ENCODE measurements around the gene SOX13.

The SOX13 gene

GRCh38 chr1:204130178-204130577 lies 57.3 kb downstream of the SOX13 start:
- H3K4me1 ChIP-seq: peaks cover 15% of the 10 kb centered on the region
- no peaks in the 10 kb centered on the region for H3K27me3 ChIP-seq (ENCODE audit: low read depth)
- peaks cover 8% of the 10 kb centered on the region for H3K36me3 ChIP-seq (replicated peaks)
- in situ Hi-C loops (cut with MboI; ENCODE audit: low sequenced_read_pairs): loop anchor here (25.0 kb wide), 1 partner anchor 618 kb away; no protein-coding TSS in a partner anchor
- H3K4me3 ChIP-seq: no peak overlapping the region
- no peaks in the 10 kb centered on the region for H3K9me3 ChIP-seq
- peak in 1 of 2 experiments; percentile 23 for DNase-seq (ENCODE audit: low spot score in 2 of 2)

- no peaks in the 10 kb centered on the region for H3K9me3 ChIP-seq
- H3K36me3 ChIP-seq (replicated peaks): peaks cover 4% of the 10 kb centered on the region
- H3K4me3 ChIP-seq: no peak overlapping the region
- in situ Hi-C loops (cut with MboI; ENCODE audit: low sequenced_read_pairs): loop anchor here (25.0 kb wide), 1 partner anchor 619 kb away; no protein-coding TSS in a partner anchor
- H3K27me3 ChIP-seq (ENCODE audit: low read depth): no peaks in the 10 kb centered on the region
- peak in 1 of 2 experiments; percentile 49 for DNase-seq (ENCODE audit: low spot score in 2 of 2)
- peaks cover 15% of the 10 kb centered on the region for H3K4me1 ChIP-seq
These were observed 58.3 kb downstream of the SOX13 start for GRCh38 chr1:204130981-204131892.

- Histone ChIP-seq H3K4me3 (no peak overlapping the region), H3K27me3 (ENCODE audit: low read depth) (no peaks in the 10 kb centered on the region), H3K36me3 (replicated peaks) (no peaks in the 10 kb centered on the region; the same call in 1 of the 2 replicates), H3K4me1 (peaks cover 15% of the 10 kb centered on the region), H3K9me3 (no peaks in the 10 kb centered on the region)
- in situ Hi-C loops (cut with MboI; ENCODE audit: low sequenced_read_pairs): loop anchor here (25.0 kb wide), 1 partner anchor 620 kb away; no protein-coding TSS in a partner anchor
- DNase-seq (ENCODE audit: low spot score in 2 of 2): no peak
These were observed 59.1 kb downstream of the SOX13 start for GRCh38 chr1:204131978-204132377.

GRCh38 chr1:204132718-204133117 lies 59.8 kb downstream of the SOX13 start:
- in situ Hi-C loops (cut with MboI; ENCODE audit: low sequenced_read_pairs): loop anchor here (25.0 kb wide), 1 partner anchor 620 kb away; no protein-coding TSS in a partner anchor
- H3K4me1 ChIP-seq: peaks cover 15% of the 10 kb centered on the region

GRCh38 chr1:204134103-204134502 lies 61.2 kb downstream of the SOX13 start:
- DNase-seq (ENCODE audit: low spot score in 2 of 2): no peak
- H3K27me3 ChIP-seq (ENCODE audit: low read depth): no peaks in the 10 kb centered on the region
- no peaks in the 10 kb centered on the region for H3K9me3 ChIP-seq
- in situ Hi-C loops (cut with MboI; ENCODE audit: low sequenced_read_pairs): loop anchor here (25.0 kb wide), 1 partner anchor 622 kb away; no protein-coding TSS in a partner anchor
- no peaks in the 10 kb centered on the region for H3K36me3 ChIP-seq (replicated peaks)
- no peak overlapping the region for H3K4me3 ChIP-seq
- H3K4me1 ChIP-seq: peaks cover 10% of the 10 kb centered on the region

More at GRCh38 chr1:204132718-204133117, 59.8 kb downstream of the SOX13 start:
- Histone ChIP-seq H3K36me3 (replicated peaks) (no peaks in the 10 kb centered on the region; the same call in 1 of the 2 replicates), H3K27me3 (ENCODE audit: low read depth) (no peaks in the 10 kb centered on the region), H3K4me3 (no peak overlapping the region), H3K9me3 (no peaks in the 10 kb centered on the region)
- no peak for DNase-seq (ENCODE audit: low spot score in 2 of 2)

- H3K27me3 ChIP-seq (ENCODE audit: low read depth): no peaks in the 10 kb centered on the region
- H3K36me3 ChIP-seq (replicated peaks): no peaks in the 10 kb centered on the region
- no peaks in the 10 kb centered on the region for H3K4me1 ChIP-seq
- H3K9me3 ChIP-seq: no peaks in the 10 kb centered on the region
- no peak overlapping the region for H3K4me3 ChIP-seq
- DNase-seq (ENCODE audit: low spot score in 2 of 2): no peak
- in situ Hi-C loops (cut with MboI; ENCODE audit: low sequenced_read_pairs): loop anchor here (25.0 kb wide), 1 partner anchor 625 kb away; no protein-coding TSS in a partner anchor
These were observed 63.9 kb downstream of the SOX13 start for GRCh38 chr1:204136814-204137213.

GRCh38 chr1:204139088-204139487 lies 66.2 kb downstream of the SOX13 start:
- no peaks in the 10 kb centered on the region for H3K36me3 ChIP-seq (replicated peaks)
- H3K9me3 ChIP-seq: no peaks in the 10 kb centered on the region
- in situ Hi-C loops (cut with MboI; ENCODE audit: low sequenced_read_pairs): loop anchor here (25.0 kb wide), 1 partner anchor 627 kb away; no protein-coding TSS in a partner anchor
- no peaks in the 10 kb centered on the region for H3K27me3 ChIP-seq (ENCODE audit: low read depth)
- no peak overlapping the region for H3K4me3 ChIP-seq
- DNase-seq (ENCODE audit: low spot score in 2 of 2): no peak
- H3K4me1 ChIP-seq: no peaks in the 10 kb centered on the region

- no peaks in the 10 kb centered on the region for H3K9me3 ChIP-seq
- in situ Hi-C loops (cut with MboI; ENCODE audit: low sequenced_read_pairs): loop anchor here (25.0 kb wide), 1 partner anchor 628 kb away; no protein-coding TSS in a partner anchor
- no peaks in the 10 kb centered on the region for H3K27me3 ChIP-seq (ENCODE audit: low read depth)
- H3K4me3 ChIP-seq: no peak overlapping the region
- H3K36me3 ChIP-seq (replicated peaks): no peaks in the 10 kb centered on the region
- no peak for DNase-seq (ENCODE audit: low spot score in 2 of 2)
- no peaks in the 10 kb centered on the region for H3K4me1 ChIP-seq
These were observed 67.0 kb downstream of the SOX13 start for GRCh38 chr1:204139952-204140351.

- in situ Hi-C loops (cut with MboI; ENCODE audit: low sequenced_read_pairs): loop anchor here (25.0 kb wide), 1 partner anchor 629 kb away; no protein-coding TSS in a partner anchor
- no peaks in the 10 kb centered on the region for H3K27me3 ChIP-seq (ENCODE audit: low read depth)
- no peak overlapping the region for H3K4me3 ChIP-seq
- H3K4me1 ChIP-seq: no peaks in the 10 kb centered on the region
- H3K36me3 ChIP-seq (replicated peaks): no peaks in the 10 kb centered on the region
- no peak for DNase-seq (ENCODE audit: low spot score in 2 of 2)
- no peaks in the 10 kb centered on the region for H3K9me3 ChIP-seq
These were observed 68.2 kb downstream of the SOX13 start for GRCh38 chr1:204141131-204141530.

GRCh38 chr1:204142032-204142974 lies 69.4 kb downstream of the SOX13 start:
- in situ Hi-C loops (cut with MboI; ENCODE audit: low sequenced_read_pairs): loop anchor here (25.0 kb wide), 1 partner anchor 630 kb away; no protein-coding TSS in a partner anchor
- H3K36me3 ChIP-seq (replicated peaks): no peaks in the 10 kb centered on the region
- H3K4me1 ChIP-seq: no peaks in the 10 kb centered on the region
- DNase-seq (ENCODE audit: low spot score in 2 of 2): no peak
- no peaks in the 10 kb centered on the region for H3K27me3 ChIP-seq (ENCODE audit: low read depth)
- no peak overlapping the region for H3K4me3 ChIP-seq
- no peaks in the 10 kb centered on the region for H3K9me3 ChIP-seq

GRCh38 chr1:204143276-204144041 lies 70.5 kb downstream of the SOX13 start:
- H3K36me3 ChIP-seq (replicated peaks): no peaks in the 10 kb centered on the region
- no peak overlapping the region for H3K4me3 ChIP-seq
- H3K9me3 ChIP-seq: no peaks in the 10 kb centered on the region
- no peaks in the 10 kb centered on the region for H3K27me3 ChIP-seq (ENCODE audit: low read depth)
- no peak for DNase-seq (ENCODE audit: low spot score in 2 of 2)
- no peaks in the 10 kb centered on the region for H3K4me1 ChIP-seq
- in situ Hi-C loops (cut with MboI; ENCODE audit: low sequenced_read_pairs): loop anchor here (25.0 kb wide), 1 partner anchor 631 kb away; no protein-coding TSS in a partner anchor

GRCh38 chr1:204145033-204145504 lies 72.2 kb downstream of the SOX13 start:
- no peaks in the 10 kb centered on the region for H3K36me3 ChIP-seq (replicated peaks)
- H3K9me3 ChIP-seq: no peaks in the 10 kb centered on the region
- H3K4me1 ChIP-seq: no peaks in the 10 kb centered on the region
- in situ Hi-C loops (cut with MboI; ENCODE audit: low sequenced_read_pairs): loop anchor here (25.0 kb wide), 1 partner anchor 633 kb away; no protein-coding TSS in a partner anchor
- no peak overlapping the region for H3K4me3 ChIP-seq
- DNase-seq (ENCODE audit: low spot score in 2 of 2): no peak
- no peaks in the 10 kb centered on the region for H3K27me3 ChIP-seq (ENCODE audit: low read depth)

Measured in HAP-1 (cell line).